GM19043 (cell line): Measurements from ENCODE around the gene ABCA5.
"Not testable (repeated sequence)": the region's sequence is repeated elsewhere in the genome, so short reads cannot be mapped to it uniquely, and the experiment has no call there.

Experiments used
- ATAC-seq: cut with Tn5 transposase; IDR thresholded peaks from one replicate; pipeline ENCODE4 v1.9.1; 2021; ENCODE audit warnings: low read depth; ENCODE audit not compliant: unreplicated experiment

ABCA5 gene

DNA sequence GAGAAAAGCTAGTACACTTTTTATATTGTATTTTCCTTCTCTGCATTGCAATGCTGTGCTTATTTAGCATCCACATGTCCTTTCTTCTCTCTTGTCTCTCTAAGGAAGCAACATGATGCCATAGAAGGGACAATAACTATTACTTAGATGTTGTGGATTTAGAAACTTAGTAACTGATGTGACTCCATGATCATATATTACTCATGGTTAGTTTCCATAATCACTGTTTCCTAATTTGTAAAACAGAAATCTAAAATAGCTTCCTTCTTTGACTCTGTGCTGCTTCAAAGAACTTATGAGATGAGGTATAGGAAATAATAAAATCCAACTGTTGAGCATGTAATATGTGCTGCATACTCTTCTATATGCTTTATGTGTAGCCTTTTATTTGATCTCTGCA, 6.6 kb upstream of the ABCA5 start:
- no peak for ATAC-seq

DNA sequence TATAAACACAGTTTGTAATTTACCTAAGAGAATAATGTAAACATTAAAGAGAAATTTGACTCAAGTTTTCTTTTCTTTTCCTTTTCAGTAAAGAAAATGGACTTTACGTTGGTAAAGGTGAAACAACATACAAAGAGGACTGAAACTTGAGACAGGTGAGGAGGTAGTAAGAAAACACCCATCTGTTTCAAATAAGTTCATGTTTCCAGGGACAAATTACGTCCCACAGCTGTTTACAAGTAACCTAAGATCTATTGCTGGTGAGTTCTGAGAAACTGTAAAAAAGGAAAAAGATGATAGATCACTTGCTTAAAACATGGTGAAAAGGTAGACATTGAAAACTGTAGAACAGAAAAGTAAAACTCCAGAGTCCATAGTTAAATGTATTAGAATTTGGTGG, 4.8 kb upstream of the ABCA5 start:
- no peak for ATAC-seq

DNA sequence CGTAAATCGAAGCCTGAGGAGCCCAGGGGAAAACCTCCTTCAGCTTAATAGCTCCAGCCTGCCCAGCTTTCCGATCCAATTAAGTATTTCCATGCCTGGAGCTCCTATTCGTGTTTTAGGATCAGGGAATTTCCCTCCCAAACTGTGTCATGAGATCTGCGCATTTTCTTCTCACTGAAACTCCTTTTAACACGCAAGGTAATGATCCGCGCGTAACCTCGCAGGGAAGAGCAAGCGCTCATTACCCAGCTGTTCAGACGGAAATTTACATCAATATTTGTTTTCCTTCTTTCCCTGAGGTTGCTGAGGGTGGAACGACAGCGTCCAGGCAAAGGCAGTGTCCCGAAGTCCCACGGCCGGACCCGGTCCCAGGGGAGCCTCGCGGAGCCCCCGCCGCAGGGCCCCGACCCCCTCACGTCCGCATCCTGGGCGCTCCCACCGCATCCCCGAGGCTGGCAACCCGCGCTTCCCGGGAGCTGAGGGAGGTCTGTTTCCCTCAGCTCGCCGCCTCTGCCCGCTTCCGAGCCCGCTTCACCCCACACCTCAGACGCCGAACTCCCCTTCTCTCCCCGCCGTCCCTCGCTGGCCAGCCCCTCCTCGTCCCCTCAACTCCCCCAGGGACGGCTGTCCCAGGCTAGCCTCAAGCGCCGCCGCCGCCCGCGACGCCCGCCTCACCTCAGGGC, 415 bp downstream of the ABCA5 start:
- no peak for ATAC-seq

DNA sequence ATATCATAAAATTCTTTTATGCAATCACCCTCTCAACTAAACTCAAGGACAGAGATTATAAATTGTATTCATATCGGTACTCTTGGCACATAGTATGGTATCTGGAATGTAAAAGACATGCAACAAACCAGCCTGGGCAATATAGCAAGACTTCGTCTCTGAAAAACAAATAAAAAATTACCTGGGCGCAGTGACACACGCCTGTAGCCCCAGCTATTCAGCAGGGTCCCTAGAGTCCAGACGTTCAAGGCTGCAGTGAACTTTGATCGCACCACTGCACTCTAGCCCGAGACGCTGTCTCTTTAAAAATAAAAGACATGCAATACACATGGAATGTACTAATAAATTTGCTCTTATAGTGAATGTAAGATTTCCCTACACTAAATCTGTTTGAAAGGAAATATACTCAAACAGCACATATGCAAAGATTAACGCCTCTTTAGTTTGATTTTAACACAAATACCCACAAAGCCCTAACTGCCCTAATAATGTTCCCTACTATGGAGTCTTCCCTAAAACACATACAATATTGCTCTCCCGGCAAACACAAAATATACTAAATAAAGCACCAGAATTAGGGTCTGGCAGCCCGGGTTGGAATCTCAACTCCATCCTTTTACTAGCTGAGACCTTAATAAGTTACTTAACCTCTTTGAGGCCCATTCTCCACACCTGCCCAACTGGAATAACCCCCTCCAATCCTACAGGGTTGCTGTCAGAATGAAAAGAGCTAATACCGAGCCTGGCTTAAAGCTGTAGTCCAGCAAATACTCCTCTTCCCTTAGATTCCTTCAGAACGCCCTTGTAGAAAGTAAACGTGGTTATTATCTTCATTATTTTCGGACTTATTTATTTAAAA, 1.2 kb downstream of the ABCA5 start:
- no peak for ATAC-seq

DNA sequence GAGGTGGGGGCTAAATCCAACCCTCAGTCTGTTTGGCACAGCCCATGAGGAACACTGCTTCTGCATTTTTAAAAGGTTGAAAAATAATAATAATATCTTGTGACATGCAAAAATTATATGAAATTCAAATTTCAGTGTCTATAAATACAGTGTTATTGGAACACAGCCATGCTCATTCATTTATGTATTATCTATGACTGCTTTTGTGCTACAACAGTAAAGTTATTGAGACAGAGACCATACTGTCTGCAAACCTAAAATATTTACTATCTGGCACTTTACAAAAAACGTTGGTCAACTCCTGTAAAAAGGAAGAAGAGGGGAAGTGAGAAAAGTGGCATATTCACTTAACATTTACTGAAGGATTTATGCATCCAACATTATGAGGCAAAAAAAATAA, 3.1 kb downstream of the ABCA5 start:
- ATAC-seq, result no peak

DNA sequence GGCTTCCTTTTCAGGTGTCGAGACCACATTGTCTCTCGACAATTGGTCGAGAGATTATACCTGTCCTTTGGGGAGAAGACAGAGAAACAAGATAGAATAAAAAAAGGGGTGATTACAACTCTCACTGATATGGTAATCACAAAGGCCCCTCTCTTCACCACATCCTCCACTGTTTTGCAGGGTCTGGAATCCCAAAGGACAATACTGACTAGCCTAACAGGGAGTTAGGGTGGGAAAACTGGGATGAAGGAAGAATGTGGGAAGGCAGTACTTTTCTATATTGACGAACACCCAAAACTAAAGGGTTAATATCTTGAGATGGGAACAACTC, 6.1 kb downstream of the ABCA5 start:
- no peak for ATAC-seq

DNA sequence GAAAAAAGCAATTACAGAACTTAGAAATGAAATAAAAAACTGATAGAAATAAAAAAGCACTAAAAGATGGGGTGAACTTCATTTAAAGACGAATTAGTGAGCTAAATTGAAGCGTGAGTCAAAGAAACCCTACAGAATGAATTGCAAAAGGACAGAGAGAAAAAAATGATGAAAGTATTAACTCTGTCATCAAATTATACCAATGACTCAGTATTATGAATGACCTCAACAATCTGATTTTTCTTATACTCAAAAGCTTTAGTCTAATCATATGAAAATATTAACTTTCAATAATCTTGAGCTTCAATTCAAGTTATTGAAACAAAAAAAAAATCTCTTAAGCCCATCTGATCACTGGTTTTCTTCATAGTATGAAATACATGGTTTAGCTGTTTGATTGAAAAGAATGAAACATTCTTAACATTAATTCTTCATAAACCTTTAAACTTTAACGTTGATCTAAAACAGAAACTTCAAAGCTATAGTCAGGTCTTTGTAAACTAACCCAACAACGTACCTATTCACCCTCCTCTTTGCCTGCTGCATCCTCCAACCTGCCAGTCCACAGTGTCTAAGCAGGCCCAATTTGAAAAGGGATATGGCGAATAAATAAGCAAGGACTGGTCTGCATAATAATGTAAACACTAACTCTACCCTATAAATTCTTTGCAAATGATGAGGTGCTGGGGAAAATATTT, 6.6 kb downstream of the ABCA5 start:
- ATAC-seq, result no peak

DNA sequence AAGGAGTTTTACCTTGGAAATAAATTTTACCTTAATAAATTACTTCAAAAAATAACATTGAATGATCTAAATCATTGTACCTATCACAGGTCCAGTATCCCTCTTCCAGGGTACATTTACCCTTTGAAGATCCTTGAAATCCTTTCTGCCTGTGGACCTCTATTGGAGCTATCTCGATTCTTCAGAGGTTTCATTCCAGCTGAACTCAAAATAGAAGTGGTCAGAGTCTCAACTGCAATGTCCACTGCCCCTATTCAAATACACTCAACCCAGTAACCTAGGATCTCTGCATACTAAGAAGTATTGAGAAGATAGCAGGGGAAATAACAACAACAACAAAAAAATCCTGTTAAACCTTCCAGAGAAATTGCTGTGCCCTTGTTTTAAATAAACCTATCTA, 9.3 kb downstream of the ABCA5 start:
- ATAC-seq, result no peak

DNA sequence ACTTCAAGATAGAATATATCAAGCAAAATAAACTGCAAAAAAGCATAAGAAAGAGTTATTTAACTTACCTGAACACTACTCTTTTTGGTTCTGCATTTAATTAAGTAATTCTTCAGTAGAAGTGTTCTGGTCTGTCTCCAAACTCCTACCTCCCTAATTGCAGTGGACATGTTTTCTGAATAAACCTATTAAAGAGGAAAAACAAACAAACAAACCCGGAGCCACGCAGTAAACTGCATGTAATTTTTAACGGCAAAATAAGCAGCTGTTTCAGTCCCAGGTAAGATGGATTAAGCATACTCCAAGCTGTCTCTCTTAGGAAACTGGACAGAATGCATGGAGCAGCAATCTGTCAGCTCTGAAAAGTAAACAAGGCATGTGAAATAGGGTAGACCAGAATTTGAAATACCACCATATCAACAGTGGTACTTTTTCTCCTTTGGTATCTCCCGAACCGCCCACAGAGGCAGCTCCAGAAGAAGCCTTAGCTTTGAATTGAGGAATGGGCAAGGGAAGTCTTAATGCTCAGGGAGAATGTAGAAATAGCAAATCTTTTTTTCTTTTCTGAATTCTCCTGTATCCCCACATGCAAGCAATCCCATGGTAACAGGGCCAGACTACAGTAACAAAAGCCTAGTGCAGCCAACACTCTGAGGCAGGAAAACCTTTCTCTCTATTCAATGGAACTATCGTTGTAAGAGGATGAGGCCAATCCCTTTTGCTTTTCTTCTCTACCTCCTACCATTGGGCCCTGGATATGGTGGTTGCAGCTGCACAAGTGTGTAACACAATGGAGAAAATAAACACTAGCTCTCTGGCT, 12.5 kb downstream of the ABCA5 start:
- ATAC-seq, result no peak

DNA sequence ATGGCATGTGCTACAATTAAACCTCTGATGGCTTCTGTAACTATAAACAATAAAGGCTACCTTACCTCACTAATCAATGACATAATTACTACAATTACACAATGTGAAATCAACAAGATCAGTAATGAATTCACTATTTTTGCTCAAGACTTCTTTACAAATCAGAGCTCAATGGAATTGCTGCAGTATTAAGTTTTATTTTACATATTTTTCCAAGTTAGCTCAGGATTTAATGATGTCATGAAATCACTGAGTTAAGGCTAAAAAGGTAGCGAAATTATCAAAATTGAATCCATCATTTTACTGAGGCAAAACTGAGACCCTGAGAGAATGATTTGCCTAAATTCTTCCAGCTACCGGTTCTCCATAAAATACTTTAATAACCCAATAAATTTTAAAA, 21.8 kb downstream of the ABCA5 start:
- ATAC-seq, result no peak

DNA sequence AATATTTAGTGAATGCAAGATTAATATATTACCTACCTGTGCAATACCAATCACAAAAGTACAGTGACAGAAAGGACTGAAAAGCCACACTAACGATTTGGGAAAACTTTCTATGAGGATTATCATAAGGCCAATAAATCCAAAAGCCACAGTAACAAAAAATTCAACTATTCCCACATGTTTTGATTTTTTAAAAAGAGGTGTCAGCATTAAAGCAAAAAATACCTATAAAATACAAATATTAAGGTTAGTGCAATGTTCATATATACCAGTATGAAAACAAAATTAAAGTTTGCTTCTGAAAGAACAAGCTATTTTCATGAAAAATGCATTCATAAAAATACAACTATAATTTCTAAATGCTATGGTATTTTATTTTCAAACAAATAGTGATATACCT, 24.3 kb downstream of the ABCA5 start:
- no peak for ATAC-seq

DNA sequence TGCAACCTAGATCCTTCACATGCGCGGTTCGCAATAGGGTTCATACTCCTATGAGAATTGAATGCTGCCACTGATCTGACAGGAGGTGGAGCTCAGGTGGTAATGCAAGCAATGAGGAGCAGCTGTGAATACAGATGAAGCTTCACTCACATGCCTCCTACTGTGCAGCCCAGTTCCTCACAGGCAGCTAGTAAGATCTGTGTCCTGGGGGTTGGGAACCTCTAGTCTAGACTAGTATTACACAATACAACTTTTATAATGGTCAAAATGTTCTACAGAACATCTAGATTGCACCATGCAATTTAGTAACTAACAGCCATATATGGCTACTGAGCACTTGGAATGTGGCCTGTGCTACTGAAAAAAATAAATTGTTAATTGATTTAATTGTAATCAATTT, 26.7 kb downstream of the ABCA5 start:
- ATAC-seq, result no peak

DNA sequence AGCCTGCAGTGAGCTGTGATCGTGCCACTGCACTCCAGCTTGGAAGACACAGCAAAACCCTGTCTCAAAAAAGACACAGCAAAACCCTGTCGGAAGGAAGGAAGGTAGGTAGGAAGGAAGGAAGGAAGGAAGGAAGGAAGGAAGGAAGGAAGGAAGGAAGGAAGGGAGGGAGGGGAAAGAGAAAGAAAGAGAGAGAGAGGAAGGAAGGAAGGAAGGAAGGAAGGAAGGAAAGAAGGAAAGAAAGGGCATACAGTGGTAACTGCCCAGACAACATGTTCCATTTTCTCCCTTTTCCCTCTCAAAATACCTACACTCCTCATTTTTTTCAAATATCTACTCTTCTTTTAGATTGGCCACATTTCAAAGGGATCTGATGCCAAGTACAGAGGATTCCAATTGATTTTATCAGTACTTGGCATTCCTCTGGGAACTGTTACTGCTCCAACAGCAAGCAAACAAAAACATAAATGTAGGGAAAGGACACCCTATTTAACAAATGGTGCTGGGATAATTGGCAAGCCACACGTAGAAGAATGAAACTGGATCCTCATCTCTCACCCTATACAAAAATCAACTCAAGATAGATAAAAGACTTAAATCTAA, 28.7 kb downstream of the ABCA5 start:
- not testable (repeated sequence) for ATAC-seq

DNA sequence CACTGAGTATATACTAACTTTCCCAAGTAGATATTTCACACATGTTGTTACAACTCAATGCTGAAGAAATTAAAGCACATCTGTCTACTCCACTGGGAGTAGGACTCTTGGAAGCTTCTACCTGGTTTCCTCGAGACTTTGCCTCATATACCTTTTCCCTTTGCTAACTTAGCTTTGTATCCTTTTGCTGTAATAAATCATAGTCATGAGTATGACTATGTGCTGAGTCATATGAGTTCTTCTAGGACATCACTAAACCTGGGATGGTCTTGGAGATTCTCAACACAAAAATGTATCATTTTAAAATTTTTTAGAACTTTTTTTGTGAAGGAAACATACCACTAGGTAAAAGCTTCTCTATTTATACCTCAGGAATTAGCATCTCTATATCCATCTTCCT, 39.8 kb downstream of the ABCA5 start:
- ATAC-seq, result no peak

DNA sequence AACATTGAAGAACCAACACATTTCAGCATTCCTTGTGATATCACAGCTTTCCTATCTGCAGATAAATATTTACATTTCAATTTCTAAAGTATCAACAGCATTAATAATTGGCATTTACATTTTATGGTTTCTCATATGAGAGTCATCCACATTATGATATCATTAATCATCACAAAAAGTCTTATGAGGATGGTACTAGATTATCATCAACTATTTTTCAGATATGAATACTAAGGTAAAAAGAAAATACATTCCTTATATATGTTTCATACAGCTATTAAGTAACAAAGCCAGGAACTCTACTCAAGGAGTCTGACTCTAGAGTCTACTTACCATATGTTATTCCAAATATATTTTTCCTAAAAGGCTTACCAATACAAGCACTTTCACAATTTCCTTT, 40.7 kb downstream of the ABCA5 start:
- no peak for ATAC-seq

DNA sequence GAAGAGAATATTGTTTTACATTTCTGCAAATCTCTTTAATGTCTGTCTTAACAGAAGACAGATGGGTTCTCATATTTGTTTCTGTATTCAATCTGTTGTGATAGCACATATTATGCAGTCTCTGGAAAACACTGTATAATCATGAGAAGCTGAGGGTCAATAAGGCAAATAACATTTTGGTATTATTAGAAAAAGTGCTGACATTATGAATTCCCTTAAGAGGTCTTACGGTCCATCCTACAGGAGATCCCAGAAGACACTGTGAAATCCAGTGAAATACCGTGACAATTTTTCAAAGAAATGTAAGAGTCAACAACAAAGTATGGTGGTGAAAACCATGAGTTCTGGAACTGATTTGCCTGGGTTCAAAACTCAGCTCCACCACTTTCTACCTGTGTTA, 42.3 kb downstream of the ABCA5 start:
- ATAC-seq, result no peak

DNA sequence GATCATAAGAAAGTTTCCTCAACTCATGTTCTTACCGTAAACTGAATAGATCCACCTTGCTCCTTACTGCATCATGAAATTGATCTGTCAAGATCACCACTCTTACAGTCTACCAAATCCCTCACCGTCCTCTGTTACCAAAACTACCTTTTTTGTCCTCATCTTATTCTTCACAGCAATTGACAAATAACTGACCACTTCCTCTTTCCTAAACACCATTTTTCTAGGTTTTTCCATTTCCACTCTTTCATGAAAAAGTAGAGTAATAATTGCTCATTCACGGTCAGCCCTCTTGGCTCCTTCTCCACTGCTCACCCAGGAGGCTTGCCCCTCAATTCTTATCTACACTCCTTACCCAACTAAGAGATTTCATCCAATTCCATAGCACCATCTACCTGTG, 44.9 kb downstream of the ABCA5 start:
- ATAC-seq, result no peak

DNA sequence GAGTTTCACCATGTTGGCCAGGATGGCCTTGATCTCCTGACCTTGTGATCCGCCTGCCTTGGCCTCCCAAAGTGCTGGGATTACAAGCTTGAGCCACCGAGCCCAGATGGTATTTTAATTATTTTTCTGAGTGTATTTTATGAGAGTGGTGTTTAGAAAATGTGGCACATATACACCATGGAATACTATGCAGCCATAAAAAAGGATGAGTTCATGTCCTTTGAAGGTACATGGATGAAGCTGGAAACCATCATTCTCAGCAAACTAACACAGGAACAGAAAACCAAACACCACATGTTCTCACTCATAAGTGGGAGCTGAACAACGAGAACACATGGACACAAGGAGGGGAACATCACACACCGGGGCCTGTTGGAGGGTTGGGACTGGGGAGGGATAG, 50.7 kb downstream of the ABCA5 start:
- ATAC-seq, result not testable (repeated sequence)

DNA sequence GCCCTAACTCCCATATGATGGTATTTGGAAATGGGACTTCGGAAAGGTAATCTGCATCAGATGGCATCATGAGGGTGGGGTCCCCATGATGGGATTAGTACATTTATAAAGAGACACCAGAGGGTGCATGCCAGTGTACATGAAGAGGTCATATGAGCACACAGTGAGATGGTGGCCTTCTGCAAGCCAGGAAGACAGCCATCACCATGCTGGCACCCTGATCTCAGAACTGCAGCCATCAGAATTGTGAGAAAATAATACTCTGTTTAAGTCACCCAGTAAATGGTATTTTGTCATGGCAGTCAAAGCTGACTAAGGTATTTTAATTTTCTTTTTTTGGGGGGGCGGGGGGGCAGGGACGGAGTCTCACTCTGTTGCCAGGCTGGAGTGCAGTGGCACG, 51.2 kb downstream of the ABCA5 start:
- no peak for ATAC-seq

DNA sequence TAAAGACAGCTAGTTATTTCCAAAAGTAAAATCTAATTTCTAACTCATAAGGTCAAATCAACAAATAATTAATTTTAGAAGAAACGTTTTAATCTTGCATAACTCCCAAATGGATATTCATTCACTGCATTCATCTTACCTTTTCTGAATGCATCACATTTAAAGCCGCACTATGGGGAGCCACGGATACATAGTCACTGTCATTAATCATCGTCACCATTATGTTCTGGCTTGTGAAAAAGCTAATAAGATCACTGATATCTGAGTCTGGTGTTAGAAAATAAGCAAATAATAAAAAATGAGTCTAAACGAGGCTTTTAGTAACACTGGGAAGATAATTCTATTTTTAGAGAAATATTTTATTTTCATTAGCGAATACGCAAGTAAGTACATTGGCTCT, 55.9 kb downstream of the ABCA5 start:
- ATAC-seq, result no peak
